GM18526 (cell line): ENCODE measurements around the gene PTDSS2.

Source experiments
- POLR2A ChIP-seq: IDR thresholded peaks from 3 replicates; pipeline ENCODE4 v1.6.1; 2011; ENCODE audit not compliant: insufficient read length; ENCODE audit errors: extremely low read depth

Gene PTDSS2

DNA sequence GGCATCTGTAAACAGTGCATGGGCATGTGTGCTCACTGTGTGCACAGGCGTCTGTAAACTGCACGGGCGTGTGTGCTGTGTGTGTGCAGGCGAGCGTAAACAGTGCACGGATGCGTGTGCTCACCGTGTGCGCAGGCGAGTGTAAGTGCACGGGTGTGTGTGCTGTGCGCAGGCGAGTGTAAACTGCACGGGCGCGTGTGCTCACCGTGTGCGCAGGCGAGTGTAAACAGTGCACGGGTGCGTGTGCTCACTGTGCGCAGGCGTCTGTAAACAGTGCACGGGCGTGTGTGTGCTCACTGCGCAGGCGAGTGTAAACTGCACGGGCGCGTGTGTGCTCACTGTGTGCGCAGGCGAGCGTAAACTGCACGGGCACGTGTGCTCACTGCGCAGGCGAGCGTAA is 34.5 kb downstream of the PTDSS2 start:
- no peak for TF ChIP-seq POLR2A

DNA sequence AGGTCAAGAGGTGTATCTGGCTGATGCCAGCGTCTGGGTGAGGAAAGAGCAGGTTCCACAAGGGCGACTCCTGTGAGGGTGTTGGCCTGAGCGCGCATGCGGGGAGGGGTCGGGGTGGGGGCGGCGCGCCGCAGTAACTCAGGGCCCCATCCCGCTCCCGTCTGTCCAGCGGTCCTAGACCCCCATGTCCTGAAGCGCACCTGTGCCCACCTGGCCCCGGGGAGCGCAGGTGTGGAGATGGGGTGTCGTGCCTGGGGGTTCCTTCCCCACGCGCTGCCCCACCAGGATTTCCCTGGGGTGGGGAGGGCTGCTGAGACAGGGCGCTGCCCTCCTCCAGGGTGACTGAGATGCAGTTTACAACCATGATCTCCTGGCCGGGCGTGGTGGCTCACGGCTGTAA is 36.1 kb downstream of the PTDSS2 start:
- TF ChIP-seq POLR2A: no peak

DNA sequence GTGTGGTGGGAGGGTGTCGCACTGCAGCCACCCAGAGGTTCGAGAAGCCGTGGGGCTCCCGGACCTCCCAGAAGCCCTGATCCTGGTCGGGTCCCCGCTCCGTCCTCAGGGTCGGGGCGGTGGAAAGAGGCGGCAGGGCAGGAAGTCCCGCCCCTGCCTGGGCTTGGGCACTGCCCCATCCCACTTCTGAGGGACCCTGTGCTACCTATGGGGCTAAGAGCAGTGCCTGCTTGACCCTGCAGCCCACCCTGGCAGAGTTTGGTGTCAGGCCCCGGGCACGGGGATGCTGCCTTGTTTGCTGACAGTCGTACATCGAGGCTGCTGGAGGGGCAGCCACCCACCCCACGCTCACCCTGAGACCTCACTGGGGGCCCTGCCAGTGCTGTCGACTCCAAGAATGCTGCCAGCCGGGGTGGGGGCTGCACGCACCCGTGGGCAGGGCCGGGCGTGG is 37.5 kb downstream of the PTDSS2 start:
- no peak for TF ChIP-seq POLR2A

DNA sequence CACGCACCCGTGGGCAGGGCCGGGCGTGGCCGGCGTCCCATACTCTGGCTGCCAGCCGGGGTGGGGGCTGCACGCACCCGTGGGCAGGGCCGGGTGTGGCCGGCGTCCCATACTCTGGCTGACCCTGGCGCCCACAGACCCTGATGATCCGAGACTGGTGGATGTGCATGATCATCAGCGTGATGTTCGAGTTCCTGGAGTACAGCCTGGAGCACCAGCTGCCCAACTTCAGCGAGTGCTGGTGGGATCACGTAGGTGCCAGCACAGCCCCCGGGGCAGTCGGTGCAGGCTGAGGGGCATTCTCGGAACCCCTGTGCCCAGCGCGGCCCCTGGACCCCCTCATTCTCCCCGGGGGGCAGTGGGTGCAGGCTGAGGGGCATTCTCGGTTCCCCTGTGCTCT is 38.0 kb downstream of the PTDSS2 start:
- no peak for TF ChIP-seq POLR2A

DNA sequence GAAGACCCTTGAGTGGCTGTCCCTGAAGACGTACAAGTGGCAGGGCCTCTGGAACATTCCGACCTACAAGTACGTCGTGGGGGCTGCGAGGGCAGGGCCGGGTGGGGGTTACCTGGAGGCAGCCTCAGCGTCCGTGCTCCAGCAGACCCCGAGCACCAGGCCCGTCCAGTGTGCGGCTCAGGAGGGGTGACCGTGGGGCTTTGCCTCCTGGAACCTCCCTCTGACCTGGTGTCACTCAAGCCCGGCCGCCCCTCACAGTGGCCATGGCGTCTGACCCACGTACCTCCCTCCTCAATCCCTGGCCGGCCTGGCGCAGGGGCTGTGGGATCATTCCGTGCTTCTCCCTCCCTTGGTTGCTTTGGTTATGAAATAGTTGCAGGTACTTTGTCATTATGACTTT is 38.5 kb downstream of the PTDSS2 start:
- no peak for TF ChIP-seq POLR2A

DNA sequence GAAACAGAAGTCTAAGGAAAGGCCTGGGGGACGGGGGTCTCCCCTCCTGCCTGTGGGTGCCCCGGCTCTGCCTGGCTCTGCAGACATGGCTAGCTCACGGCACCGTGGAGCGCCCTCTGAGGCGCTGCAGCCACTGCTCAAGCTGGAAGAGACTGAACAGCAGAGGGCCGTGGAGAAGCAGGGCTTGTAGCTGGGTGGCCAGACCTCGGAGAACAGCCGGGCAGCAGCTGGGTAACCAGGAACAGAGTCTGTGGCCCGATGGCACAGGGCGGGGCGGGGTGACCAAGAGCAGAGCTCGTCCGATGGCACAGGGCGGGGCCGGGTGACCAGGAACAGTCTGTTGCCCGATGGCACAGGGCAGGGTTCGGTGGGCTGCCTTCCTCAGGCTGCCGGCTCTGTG is 38.9 kb downstream of the PTDSS2 start:
- no peak for TF ChIP-seq POLR2A

DNA sequence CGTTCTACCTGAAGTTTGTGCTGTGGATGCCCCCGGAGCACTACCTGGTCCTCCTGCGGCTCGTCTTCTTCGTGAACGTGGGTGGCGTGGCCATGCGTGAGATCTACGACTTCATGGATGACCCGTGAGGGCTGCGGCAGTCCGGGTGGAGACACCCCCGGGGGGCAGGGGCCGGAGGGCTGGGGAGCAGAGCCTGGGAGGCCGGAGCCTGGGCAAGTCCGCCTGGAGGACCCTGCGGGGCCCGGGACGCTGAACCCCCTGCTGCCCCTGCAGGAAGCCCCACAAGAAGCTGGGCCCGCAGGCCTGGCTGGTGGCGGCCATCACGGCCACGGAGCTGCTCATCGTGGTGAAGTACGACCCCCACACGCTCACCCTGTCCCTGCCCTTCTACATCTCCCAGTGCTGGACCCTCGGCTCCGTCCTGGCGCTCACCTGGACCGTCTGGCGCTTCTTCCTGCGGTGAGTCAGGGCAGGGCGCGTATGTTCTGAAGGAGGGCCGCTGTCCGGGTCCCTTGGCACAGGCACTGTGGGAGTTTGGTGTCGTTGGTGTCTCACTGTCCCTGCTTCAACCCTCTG is 39.6 kb downstream of the PTDSS2 start:
- no peak for TF ChIP-seq POLR2A

DNA sequence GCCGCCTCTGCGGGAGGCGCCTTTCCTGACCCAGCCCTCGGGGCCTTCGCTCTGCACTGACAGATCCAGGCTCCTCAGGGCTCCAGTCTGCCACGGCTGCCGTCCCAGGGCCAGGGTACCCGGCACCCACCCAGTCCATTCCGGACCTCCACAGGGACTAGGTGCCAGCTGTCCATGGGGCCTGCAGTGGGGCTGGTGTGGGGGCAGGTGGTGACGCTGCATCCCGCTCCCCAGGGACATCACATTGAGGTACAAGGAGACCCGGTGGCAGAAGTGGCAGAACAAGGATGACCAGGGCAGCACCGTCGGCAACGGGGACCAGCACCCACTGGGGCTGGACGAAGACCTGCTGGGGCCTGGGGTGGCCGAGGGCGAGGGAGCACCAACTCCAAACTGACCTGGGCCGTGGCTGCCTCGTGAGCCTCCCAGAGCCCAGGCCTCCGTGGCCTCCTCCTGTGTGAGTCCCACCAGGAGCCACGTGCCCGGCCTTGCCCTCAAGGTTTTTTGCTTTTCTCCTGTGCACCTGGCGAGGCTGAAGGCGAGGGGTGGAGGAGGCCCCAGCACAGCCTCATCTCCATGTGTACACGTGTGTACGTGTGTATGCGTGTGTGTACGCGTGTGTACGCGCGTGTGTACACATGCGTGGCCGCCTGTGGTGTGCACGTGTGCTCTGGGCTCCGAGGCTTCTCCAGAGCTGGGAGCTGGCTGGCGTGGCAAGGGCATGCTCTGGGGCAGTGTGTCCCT is 40.3 kb downstream of the PTDSS2 start:
- TF ChIP-seq POLR2A: no peak

DNA sequence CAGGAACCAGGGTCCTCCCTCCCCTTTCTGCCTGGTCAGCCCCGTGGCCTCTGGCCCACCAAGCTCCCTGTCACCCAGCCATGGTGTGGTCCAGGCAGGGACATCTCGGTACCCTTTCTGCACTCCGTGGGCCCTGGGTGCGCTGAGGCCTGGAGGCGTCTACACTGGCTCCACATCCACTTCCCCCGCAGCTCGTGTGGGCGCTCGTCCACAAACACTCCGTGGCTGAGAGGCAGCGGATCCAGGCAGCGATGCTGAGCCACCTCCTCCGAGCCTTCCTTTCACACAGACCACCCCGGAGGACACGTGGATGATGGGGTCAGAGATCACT is 40.8 kb downstream of the PTDSS2 start:
- no peak for TF ChIP-seq POLR2A

DNA sequence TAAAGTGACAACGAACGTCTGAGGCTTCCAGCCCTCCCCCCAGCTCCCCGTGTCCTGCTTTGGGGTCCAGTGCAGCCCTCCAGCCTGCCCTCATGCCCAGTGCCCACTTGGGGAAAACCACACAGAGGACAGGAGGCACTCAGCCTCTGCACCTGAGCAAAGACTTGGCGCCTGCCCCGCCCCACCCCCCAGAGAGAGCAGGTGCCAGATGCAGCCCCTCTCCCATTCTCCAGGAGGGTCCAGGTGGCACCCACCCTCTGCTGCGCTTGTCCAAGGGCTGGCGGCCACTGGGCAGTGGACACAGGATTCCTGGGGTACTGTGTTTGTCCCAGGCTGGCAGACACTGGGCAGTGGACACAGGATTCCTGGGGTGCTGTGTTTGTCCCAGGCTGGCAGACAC is 41.3 kb downstream of the PTDSS2 start:
- TF ChIP-seq POLR2A: no peak

DNA sequence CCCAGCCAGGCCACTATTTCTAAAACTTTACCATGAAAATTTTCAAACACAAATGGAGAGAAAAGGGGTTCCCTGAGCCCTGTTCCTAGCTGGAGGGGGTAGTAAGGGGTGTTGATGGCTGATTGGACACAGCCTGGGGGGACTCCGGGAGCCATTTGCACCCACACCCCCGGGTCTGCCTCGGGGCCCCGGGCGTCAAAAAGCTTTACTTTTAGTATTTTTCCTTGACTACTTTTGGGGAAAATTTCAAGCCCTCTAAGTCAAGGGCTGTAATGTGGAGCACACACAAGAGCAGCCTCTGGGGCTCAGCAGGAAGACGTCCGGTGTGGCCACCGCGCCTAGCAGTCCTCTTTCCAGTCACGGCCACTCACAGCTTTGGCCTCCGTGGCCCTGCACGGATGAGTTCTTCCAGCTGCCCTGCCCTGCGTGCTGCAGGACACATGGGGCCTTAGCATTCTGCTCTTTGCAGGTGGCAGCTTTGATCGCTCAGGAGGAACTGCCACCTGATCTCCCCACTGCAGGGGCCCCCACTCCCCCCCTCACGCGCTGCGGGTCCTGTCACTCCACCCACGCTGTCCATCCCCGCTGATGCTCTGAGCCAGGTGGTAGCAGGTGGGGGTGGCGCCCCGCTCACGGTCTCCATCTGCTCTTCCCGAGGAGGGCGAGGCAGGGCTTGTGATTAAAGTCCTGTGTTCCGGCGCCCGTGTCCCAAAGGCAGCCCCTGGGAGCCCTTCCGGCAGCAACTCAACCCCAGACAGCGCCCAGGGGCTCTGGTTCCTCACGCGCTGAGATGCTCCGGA is 42.5 kb downstream of the PTDSS2 start:
- TF ChIP-seq POLR2A: no peak

DNA sequence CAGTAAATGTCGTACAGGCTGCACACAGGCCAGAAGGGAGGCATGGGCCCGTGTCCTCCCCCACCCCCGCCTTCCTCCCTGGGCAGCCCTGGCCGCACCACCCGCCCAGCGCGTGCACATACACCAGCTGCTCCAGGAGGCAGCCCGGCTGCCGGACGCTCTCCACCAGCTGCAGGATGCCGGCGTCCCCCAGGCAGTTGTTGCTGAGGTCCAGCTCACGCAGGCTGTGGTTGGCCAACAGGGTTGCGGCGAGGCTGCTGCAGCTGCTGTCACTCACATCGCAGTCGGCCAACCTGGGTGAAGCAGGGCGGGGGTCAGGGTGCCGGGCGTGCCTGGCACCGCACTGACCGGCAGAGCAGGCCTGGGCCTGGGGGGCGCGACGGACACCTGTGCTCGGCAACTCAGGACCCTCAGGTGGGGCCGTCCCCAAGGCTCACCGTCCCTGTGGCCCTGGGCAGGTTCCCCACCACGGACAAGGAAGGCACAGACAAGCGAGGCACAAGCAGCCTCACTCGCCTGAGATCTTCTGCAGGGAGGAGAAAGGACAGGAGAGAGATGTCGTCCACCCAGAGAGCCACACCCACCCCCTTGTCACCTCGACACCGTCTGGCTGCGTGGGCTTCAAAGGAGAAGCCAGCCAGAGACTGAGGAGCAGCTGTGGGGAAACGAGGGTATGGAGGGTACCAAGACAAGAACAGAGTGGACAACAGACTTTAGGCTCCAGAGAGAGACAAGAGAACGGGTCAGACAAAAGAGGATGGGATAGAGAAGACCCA is 44.9 kb downstream of the PTDSS2 start:
- TF ChIP-seq POLR2A: no peak

DNA sequence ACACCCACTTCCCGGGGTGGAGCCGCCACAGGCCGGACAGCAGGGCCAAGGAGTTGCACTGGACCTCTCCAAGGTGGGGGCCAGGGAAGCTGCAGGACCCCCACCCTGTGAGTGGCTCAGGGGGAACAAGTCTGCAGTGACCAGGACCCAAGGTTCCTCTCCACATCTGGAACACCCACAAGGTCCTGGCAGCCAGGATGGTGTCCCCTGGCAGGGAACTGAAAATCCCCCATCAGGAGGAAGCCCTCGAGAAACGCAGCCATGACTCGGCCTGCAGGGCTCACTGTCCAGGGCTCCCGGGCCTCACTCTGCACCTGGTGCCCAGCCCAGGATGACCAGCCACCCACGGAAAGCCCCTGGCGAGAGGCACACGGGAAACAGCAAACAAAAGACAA is 45.5 kb downstream of the PTDSS2 start:
- TF ChIP-seq POLR2A: no peak

DNA sequence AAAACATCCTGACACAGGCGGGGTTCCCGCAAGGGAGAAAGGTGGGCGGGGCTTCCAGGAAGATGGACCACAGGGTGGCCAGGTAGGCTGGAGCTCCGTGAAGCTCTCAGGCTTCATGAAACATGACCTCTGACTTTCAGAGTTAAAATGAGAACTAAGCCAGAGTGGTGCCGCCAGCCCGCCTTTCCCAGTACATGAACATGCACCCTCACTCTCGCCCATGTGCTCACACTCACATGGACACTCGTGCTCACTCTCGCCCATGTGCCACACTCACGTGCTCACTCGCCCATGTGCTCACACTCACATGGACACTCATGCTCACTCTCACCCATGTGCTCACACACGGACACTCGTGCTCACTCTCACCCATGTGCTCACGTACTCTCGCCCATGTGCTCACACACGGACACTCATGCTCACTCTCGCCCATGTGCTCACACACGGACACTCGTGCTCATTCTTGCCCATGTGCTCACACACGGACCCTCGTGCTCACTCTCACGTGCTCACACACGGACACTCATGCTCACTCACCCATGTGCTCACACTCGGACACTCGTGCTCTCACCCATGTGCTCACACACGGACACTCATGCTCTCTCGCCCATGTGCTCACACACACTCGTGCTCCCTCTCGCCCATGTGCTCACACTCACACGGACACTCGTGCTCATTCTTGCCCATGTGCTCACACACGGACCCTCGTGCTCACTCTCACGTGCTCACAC is 46.9 kb downstream of the PTDSS2 start:
- no peak for TF ChIP-seq POLR2A
